Type B pancreatic cell (in vitro differentiated cells): ENCODE data around the gene GRIA1. TPM values are rescaled to one million over a fixed set of nuclear protein-coding genes. Genes with fewer than 3 reads are reported as not detected.
A peak's percentile ranks its signal among the peaks of the same experiment; 100 is the strongest.

Experiments used
- DNase-seq: peaks from one replicate; pipeline ENCODE4 v3.0.0; 2021; ENCODE audit warnings: mixed read lengths; ENCODE audit not compliant: unreplicated experiment; ENCODE audit errors: extremely low spot score
- H3K27ac Mint-ChIP-seq: 2 replicates; pipeline ENCODE4 v1.8.0; 2021; ENCODE audit warnings: mild to moderate bottlenecking, mixed read lengths
- H3K27me3 Mint-ChIP-seq: 2 replicates; pipeline ENCODE4 v1.8.0; 2021; ENCODE audit warnings: mixed read lengths
- H3K36me3 Mint-ChIP-seq: 2 replicates; pipeline ENCODE4 v1.8.0; 2021; ENCODE audit warnings: mixed read lengths
- H3K4me1 Mint-ChIP-seq: one replicate; pipeline ENCODE4 v1.8.0; 2021; ENCODE audit warnings: mixed read lengths; ENCODE audit not compliant: unreplicated experiment
- H3K4me3 Mint-ChIP-seq: 2 replicates; pipeline ENCODE4 v1.8.0; 2021; ENCODE audit warnings: mild to moderate bottlenecking, mixed read lengths
- H3K9me3 Mint-ChIP-seq: 2 replicates; pipeline ENCODE4 v1.8.0; 2021; ENCODE audit warnings: mixed read lengths
- CTCF ChIP-seq: fragments of 200-600 bp; sonication (generic); conservative IDR thresholded peaks from 2 replicates; pipeline ENCODE4 v1.5.0; 2021; ENCODE audit warnings: antibody characterized with exemption, mild to moderate bottlenecking
- total RNA-seq: library from RNA; stranded (reverse); gene quantifications from 2 replicates; pipeline ENCODE4 v1.2.1, GENCODE V29; 2021; ENCODE audit warnings: low replicate concordance

The GRIA1 gene
- total RNA-seq, 1 donor from 2014 or later, result 18.0 TPM

GRCh38 chr5:153569036-153569435 lies 78.6 kb downstream of the GRIA1 start:
- no peaks in the 10 kb centered on the region for H3K36me3 Mint-ChIP-seq
- H3K27ac Mint-ChIP-seq, result no peak overlapping the region

GRCh38 chr5:153571162-153571561 lies 80.7 kb downstream of the GRIA1 start:
- Mint-ChIP-seq H3K27me3 (no peaks in the 10 kb centered on the region), H3K36me3 (no peaks in the 10 kb centered on the region), H3K4me3 (no peak overlapping the region), H3K9me3 (no peaks in the 10 kb centered on the region), H3K4me1 (peaks cover 5% of the 10 kb centered on the region), H3K27ac (no peak overlapping the region)
- TF ChIP-seq CTCF, result no peak
- no peak for DNase-seq

More at GRCh38 chr5:153569036-153569435, 78.6 kb downstream of the GRIA1 start:
- no peaks in the 10 kb centered on the region for H3K9me3 Mint-ChIP-seq
- no peak overlapping the region for H3K4me3 Mint-ChIP-seq
- no peak for DNase-seq
- no peak for TF ChIP-seq CTCF
- peaks cover 5% of the 10 kb centered on the region for H3K4me1 Mint-ChIP-seq
- H3K27me3 Mint-ChIP-seq, result no peaks in the 10 kb centered on the region

DNA sequence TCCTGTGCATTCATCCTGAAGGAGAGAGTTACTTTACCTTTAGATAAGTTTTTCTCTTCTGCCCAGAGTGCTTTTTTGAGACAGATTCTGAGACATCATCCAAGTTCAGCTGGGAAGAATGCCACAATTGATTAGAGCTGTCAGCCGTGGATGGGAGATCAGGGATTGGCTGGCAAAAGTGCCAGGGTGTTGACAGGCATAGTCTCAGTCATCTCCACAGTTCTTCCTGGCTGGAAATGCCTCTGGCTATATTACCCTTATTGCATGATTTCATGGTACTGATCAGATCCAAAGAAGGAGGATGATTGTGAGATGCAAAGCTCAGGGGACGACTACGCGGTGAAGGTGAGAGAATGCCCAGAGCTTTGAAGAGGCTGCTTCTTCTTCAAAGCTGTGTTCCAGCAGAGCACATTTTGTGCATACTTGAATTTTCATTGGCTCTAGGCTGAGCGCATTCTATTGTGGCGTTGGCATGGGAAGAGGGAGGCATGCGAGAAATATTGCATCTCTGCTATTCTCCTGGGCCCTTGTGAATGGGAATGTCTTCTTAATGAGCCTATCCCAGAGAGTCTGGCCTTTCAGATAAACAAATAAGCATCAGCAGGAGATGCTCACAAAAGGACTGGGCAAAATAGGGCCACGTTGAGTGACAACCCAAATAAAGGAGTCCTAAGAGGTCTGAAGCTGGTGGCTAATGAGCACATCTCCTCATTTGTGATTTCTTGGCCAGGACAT lies 82.1 kb downstream of the GRIA1 start:
- Mint-ChIP-seq H3K27ac (peak overlapping the region; percentile 21), H3K36me3 (no peaks in the 10 kb centered on the region), H3K27me3 (no peaks in the 10 kb centered on the region), H3K4me3 (no peak overlapping the region), H3K4me1 (peaks cover 5% of the 10 kb centered on the region), H3K9me3 (no peaks in the 10 kb centered on the region)
- no peak for TF ChIP-seq CTCF
- DNase-seq, result no peak

DNA sequence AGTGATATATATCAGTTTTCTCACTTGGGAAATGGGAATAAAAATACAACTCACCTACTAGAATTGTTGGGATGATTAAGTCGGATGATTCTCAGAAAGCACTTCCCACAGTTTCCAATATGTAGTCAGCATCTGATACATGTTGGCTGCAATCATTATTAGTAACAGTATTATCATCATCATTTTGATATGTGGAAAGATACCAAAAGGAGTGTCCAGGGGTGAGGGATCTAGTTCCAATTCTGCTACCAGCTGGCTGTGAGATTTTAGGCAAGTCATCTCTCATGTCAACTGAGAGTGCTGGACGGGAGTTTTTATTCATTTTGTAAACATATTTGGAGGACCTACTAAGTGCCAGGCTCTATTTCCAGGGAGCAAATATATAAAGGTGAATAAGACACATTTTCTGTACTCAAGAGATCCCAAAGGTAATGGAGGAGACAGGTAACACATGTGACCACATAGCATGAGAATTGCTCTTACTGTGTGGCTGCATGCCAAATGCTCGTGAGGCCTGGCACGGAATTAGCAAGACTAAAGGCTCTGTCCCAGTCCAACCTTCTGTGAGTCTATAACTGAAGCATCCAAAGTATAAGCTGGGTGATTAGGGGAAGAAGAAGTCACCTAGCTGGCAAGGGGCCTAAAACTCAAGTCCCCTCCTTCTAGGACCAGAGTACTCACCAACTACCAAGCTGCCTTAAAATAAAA lies 83.0 kb downstream of the GRIA1 start:
- no peak for DNase-seq
- Mint-ChIP-seq H3K4me3 (no peak overlapping the region), H3K27me3 (no peaks in the 10 kb centered on the region), H3K9me3 (no peaks in the 10 kb centered on the region), H3K36me3 (no peaks in the 10 kb centered on the region), H3K27ac (no peak overlapping the region), H3K4me1 (peaks cover 5% of the 10 kb centered on the region)
- TF ChIP-seq CTCF, result no peak

DNA sequence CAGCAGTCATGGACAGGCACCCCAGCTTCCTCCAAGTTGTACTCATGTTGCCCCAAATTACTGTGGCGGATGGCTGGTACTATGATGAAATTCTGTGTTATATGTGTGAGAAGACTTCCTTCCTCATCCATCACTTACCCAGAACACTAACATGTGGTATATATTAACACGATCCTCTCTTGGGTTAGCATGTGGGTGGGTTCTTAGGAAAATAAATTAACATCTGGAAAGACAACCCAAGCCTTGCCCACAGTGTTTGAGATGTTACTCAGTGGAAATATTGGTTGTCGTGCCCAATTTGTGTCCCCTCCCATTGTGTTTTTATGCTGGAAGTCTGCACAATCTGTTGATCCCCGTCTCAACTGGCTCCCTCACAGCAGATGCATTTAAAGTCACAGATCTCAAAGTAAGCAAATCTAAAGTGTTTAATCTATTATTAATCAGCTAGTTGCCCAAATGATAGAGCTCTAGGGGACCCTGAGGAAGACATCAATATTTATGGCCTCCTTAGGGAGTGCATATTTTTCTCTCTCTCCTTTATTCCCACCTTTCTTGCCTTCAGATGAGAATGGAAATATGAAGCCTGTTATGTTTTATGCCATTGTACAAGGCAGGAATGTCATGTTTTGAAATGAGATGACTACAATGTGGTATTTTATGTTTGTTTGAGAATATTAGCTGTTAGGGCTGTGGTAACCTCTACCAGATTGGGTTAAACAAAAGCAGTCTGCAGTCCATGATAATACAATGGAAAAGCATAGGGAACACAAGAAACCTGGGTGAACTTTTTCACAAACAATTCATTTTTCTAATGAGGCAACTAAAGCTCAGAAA lies 93.9 kb downstream of the GRIA1 start:
- no peak overlapping the region for H3K4me3 Mint-ChIP-seq
- no peaks in the 10 kb centered on the region for H3K9me3 Mint-ChIP-seq

More for the DNA sequence above, 93.9 kb downstream of the GRIA1 start:
- Mint-ChIP-seq H3K4me1 (peaks cover 10% of the 10 kb centered on the region), H3K36me3 (no peaks in the 10 kb centered on the region), H3K27ac (no peak overlapping the region), H3K27me3 (peaks cover 4% of the 10 kb centered on the region)
- DNase-seq, result no peak
- TF ChIP-seq CTCF, result no peak
